Parathyroid adenoma (tissue), 2 donors: ENCODE measurements around the gene DCUN1D3.

Source experiments
- H2AFZ ChIP-seq: fragments of 300-600 bp; sonication (generic); one replicate; pipeline ENCODE4 v1.7.0; 2017; ENCODE audit warnings: antibody characterized with exemption, mild to moderate bottlenecking
- H3K27ac ChIP-seq: fragments of 300-600 bp; sonication (generic); one replicate; pipeline ENCODE4 v1.7.0; 2017
- H3K27me3 ChIP-seq: fragments of 300-600 bp; sonication (generic); one replicate; pipeline ENCODE4 v1.7.0; 2017; ENCODE audit warnings: low read length; ENCODE audit not compliant: control insufficient read depth, insufficient read depth
- H3K36me3 ChIP-seq: fragments of 300-600 bp; sonication (generic); one replicate; pipeline ENCODE4 v1.7.0; 2017; ENCODE audit warnings: low read length; ENCODE audit not compliant: control insufficient read depth, insufficient read depth
- H3K4me1 ChIP-seq: fragments of 300-600 bp; sonication (generic); one replicate; pipeline ENCODE4 v1.7.0; 2017; ENCODE audit warnings: control low read depth
- H3K4me2 ChIP-seq: fragments of 300-600 bp; sonication (generic); one replicate; pipeline ENCODE4 v1.7.0; 2017; ENCODE audit warnings: low read length
- H3K4me3 ChIP-seq: fragments of 300-600 bp; sonication (generic); one replicate; pipeline ENCODE4 v1.7.0; 2017; ENCODE audit warnings: low read depth, low read length
- H3K79me2 ChIP-seq: fragments of 300-600 bp; sonication (generic); one replicate; pipeline ENCODE4 v1.7.0; 2017; ENCODE audit warnings: control low read depth
- H3K9ac ChIP-seq: fragments of 300-600 bp; sonication (generic); one replicate; pipeline ENCODE4 v1.7.0; 2017; ENCODE audit warnings: mild to moderate bottlenecking
- H3K9me3 ChIP-seq: fragments of 300-600 bp; sonication (generic); one replicate; pipeline ENCODE4 v1.7.0; 2017; ENCODE audit warnings: low read length; ENCODE audit not compliant: control insufficient read depth
- CTCF ChIP-seq: fragments of 300-600 bp; sonication (generic); IDR thresholded peaks from one replicate; pipeline ENCODE4 v1.7.0; 2017; ENCODE audit warnings: antibody characterized with exemption, mild to moderate bottlenecking
- donor health status: primary hyperparathyroidism.

The DCUN1D3 gene

GRCh38 chr16:20897922-20898321, 2.2 kb downstream of the DCUN1D3 start:
- no peak overlapping the region for H3K4me3 ChIP-seq
- no peak overlapping the region for H3K9ac ChIP-seq
- no peak overlapping the region for H2AFZ ChIP-seq
- TF ChIP-seq CTCF = no peak
- peaks cover 25% of the 10 kb centered on the region for H3K79me2 ChIP-seq
- no peaks in the 10 kb centered on the region for H3K27me3 ChIP-seq
- H3K4me1 ChIP-seq = peaks cover 20% of the 10 kb centered on the region
- no peaks in the 10 kb centered on the region for H3K36me3 ChIP-seq
- H3K27ac ChIP-seq = no peak overlapping the region
- no peaks in the 10 kb centered on the region for H3K9me3 ChIP-seq
- H3K4me2 ChIP-seq = no peak overlapping the region

GRCh38 chr16:20897253-20897897, 2.8 kb downstream of the DCUN1D3 start:
- H2AFZ ChIP-seq = no peak overlapping the region
- H3K4me2 ChIP-seq = peak overlapping the region; percentile 9
- no peaks in the 10 kb centered on the region for H3K9me3 ChIP-seq
- H3K36me3 ChIP-seq = no peaks in the 10 kb centered on the region
- no peaks in the 10 kb centered on the region for H3K27me3 ChIP-seq
- peaks cover 25% of the 10 kb centered on the region for H3K79me2 ChIP-seq
- peaks cover 17% of the 10 kb centered on the region for H3K4me1 ChIP-seq
- H3K9ac ChIP-seq = no peak overlapping the region
- no peak for TF ChIP-seq CTCF
- H3K4me3 ChIP-seq = no peak overlapping the region
- H3K27ac ChIP-seq = peak overlapping the region; percentile 8

- Histone ChIP-seq H3K79me2 (peaks cover 52% of the 10 kb centered on the region), H3K27ac (no peak overlapping the region), H3K4me1 (peaks cover 12% of the 10 kb centered on the region), H2AFZ (no peak overlapping the region), H3K36me3 (no peaks in the 10 kb centered on the region), H3K9me3 (no peaks in the 10 kb centered on the region), H3K9ac (no peak overlapping the region), H3K4me3 (no peak overlapping the region), H3K27me3 (no peaks in the 10 kb centered on the region), H3K4me2 (no peak overlapping the region)
- no peak for TF ChIP-seq CTCF
These were observed 5.8 kb downstream of the DCUN1D3 start for GRCh38 chr16:20894388-20894787.

GRCh38 chr16:20889625-20890275, 10.4 kb downstream of the DCUN1D3 start:
- TF ChIP-seq CTCF = no peak
- Histone ChIP-seq H3K27ac (no peak overlapping the region), H3K27me3 (no peaks in the 10 kb centered on the region), H2AFZ (no peak overlapping the region), H3K4me2 (no peak overlapping the region), H3K36me3 (no peaks in the 10 kb centered on the region), H3K9me3 (no peaks in the 10 kb centered on the region), H3K79me2 (peaks cover 63% of the 10 kb centered on the region), H3K4me3 (no peak overlapping the region), H3K9ac (no peak overlapping the region), H3K4me1 (no peaks in the 10 kb centered on the region)

- no peaks in the 10 kb centered on the region for H3K4me1 ChIP-seq
- H3K79me2 ChIP-seq = peaks cover 54% of the 10 kb centered on the region
- no peak overlapping the region for H3K4me3 ChIP-seq
- H3K9me3 ChIP-seq = no peaks in the 10 kb centered on the region
- H3K4me2 ChIP-seq = no peak overlapping the region
- TF ChIP-seq CTCF = no peak
- H3K36me3 ChIP-seq = no peaks in the 10 kb centered on the region
- no peaks in the 10 kb centered on the region for H3K27me3 ChIP-seq
- no peak overlapping the region for H3K9ac ChIP-seq
- no peak overlapping the region for H2AFZ ChIP-seq
- no peak overlapping the region for H3K27ac ChIP-seq
These were observed 13.0 kb downstream of the DCUN1D3 start for GRCh38 chr16:20887207-20887606.
